ENCODE results near the gene HCAR3.
"Not testable (repeated sequence)": the region's sequence is repeated elsewhere in the genome, so short reads cannot be mapped to it uniquely, and the experiment has no call there.

HCAR3 gene

DNA sequence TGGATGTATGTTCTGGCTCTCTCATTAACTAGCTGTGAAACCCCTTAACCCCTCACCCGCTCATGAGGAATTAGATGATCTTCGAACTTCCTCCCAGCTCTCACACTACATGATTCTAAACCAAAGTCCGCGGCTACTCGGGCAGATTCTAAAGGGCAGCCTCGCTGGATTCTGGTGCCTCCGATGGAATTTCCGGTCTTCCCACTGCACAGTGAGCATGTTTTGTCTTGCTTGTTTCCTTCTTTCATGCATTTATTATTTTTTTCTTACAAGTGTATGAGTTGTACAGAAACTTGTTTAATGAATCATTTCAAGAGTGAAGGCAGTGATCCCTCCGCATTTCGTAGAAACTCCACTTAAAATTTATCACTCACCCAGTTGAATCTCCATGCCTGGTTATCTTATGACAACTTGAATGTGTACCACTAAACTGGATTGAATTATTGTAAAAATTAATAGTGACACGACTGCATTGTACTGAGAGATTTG lies 4.5 kb upstream of the HCAR3 start:
- WGBS, 2 experiments (ENCODE audit: insufficient coverage in 2 of 2) = 97 to 100% methylated on average over 5 to 7 of the region's 11 CpGs
- Histone ChIP-seq H3K36me3 (ENCODE audit: control insufficient read depth, insufficient read depth, low read length) (no peaks in the 10 kb centered on the region), H3K9me3 (ENCODE audit: control insufficient read depth, low read length) (no peaks in the 10 kb centered on the region), H3K4me1 (ENCODE audit: control insufficient read depth, insufficient read depth, low read length, poor library complexity, severe bottlenecking) (peaks cover under 1% of the 10 kb centered on the region), H3K4me3 (ENCODE audit: extremely low read depth, insufficient read depth, low read length, poor library complexity, severe bottlenecking) (no peak overlapping the region), H3K27ac (ENCODE audit: low read depth, low read length, severe bottlenecking) (no peak overlapping the region)

- H3K4me1 ChIP-seq (ENCODE audit: control insufficient read depth, insufficient read depth, low read length, poor library complexity, severe bottlenecking); H3K9me3 ChIP-seq (ENCODE audit: control insufficient read depth, low read length); H3K36me3 ChIP-seq (ENCODE audit: control insufficient read depth, insufficient read depth, low read length); H3K27ac ChIP-seq (ENCODE audit: low read depth, low read length, severe bottlenecking); H3K4me3 ChIP-seq (ENCODE audit: extremely low read depth, insufficient read depth, low read length, poor library complexity, severe bottlenecking): not testable (repeated sequence)
- 93 to 97% methylated on average over 4 to 6 of the region's 6 CpGs for WGBS, 2 experiments (ENCODE audit: insufficient coverage in 2 of 2)
Measured at GRCh38 chr12:122715211-122715610, 1.4 kb downstream of the HCAR3 start.

GRCh38 chr12:122713491-122714188 lies 3.0 kb downstream of the HCAR3 start:
- not testable (repeated sequence) for H3K4me3 ChIP-seq (ENCODE audit: extremely low read depth, insufficient read depth, low read length, poor library complexity, severe bottlenecking); H3K9me3 ChIP-seq (ENCODE audit: control insufficient read depth, low read length); H3K4me1 ChIP-seq (ENCODE audit: control insufficient read depth, insufficient read depth, low read length, poor library complexity, severe bottlenecking); H3K27ac ChIP-seq (ENCODE audit: low read depth, low read length, severe bottlenecking); H3K36me3 ChIP-seq (ENCODE audit: control insufficient read depth, insufficient read depth, low read length)
- WGBS, 2 experiments (ENCODE audit: insufficient coverage in 2 of 2) = 100% methylated on average over 2 of the region's 10 CpGs; no CpG with 5 or more reads in 1 of the 2 experiments

DNA sequence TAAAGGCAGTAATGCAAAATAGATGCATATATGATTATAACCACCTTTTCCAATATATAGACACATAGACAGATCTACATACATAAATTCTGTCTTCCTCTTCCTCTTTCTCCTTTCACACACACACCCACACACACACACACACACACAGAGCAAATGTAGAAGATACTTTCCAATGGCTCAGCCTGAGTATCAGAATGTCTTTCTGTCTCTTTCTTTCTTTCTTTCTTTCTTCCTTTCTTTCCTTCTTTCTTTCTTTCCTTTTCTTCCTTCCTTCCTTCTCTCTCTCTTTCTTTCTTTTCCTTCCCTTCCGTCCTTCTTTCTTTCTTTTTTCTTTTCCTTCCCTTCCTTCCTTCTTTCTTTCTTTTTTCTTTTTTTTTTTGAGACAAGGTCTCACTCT lies 5.3 kb downstream of the HCAR3 start:
- not testable (repeated sequence) for H3K4me1 ChIP-seq (ENCODE audit: control insufficient read depth, insufficient read depth, low read length, poor library complexity, severe bottlenecking); H3K9me3 ChIP-seq (ENCODE audit: control insufficient read depth, low read length); H3K4me3 ChIP-seq (ENCODE audit: extremely low read depth, insufficient read depth, low read length, poor library complexity, severe bottlenecking); H3K36me3 ChIP-seq (ENCODE audit: control insufficient read depth, insufficient read depth, low read length); H3K27ac ChIP-seq (ENCODE audit: low read depth, low read length, severe bottlenecking)
- WGBS, 2 experiments (ENCODE audit: insufficient coverage in 2 of 2) = 83 to 88% methylated on average over 1 of the region's 1 CpG

DNA sequence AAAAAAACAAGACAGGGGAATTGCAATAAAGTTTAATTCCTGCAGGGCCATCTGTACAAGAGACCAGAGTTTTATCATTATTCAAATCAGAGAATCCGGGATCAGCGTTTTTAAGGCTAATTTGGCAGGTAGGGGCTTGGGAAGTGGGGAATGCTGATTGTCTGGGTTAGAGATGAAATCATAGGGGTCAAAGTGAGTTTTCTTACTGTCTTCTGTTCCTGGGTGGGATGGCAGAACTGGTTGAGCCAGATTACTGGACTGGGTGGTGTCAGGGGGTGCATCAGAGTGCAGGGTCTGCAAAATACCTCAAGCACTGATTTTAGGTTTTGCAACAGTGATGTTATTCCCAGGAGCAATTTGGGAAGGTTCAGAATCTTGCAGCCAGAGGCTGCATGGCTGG lies 6.3 kb downstream of the HCAR3 start:
- WGBS, 2 experiments (ENCODE audit: insufficient coverage in 2 of 2) = 94 to 100% methylated on average over 1 to 2 of the region's 2 CpGs
- not testable (repeated sequence) for H3K36me3 ChIP-seq (ENCODE audit: control insufficient read depth, insufficient read depth, low read length); H3K4me1 ChIP-seq (ENCODE audit: control insufficient read depth, insufficient read depth, low read length, poor library complexity, severe bottlenecking); H3K4me3 ChIP-seq (ENCODE audit: extremely low read depth, insufficient read depth, low read length, poor library complexity, severe bottlenecking); H3K9me3 ChIP-seq (ENCODE audit: control insufficient read depth, low read length); H3K27ac ChIP-seq (ENCODE audit: low read depth, low read length, severe bottlenecking)

DNA sequence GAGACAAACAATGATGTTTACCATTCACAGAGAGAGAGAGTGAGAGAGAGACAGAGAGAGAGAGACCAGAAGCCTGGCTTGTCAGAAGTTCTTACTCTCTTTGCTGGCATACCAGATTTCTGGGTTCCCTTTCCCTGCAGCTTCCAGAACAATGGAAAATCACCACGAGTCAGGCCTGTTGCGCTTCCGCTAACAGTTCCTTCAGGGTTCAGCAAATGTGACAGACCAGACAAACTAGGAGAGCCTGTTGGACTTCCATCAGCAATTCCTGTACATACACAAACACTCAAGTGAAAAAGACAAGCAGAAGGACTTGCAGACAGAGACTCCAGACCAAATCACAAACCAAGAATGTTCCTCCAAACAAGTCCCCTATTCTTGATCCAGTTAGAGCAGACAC lies 7.3 kb downstream of the HCAR3 start:
- WGBS, 2 experiments (ENCODE audit: insufficient coverage in 2 of 2) = no CpG with 5 or more reads among the region's 3 CpGs
- not testable (repeated sequence) for H3K36me3 ChIP-seq (ENCODE audit: control insufficient read depth, insufficient read depth, low read length); H3K9me3 ChIP-seq (ENCODE audit: control insufficient read depth, low read length); H3K4me1 ChIP-seq (ENCODE audit: control insufficient read depth, insufficient read depth, low read length, poor library complexity, severe bottlenecking); H3K27ac ChIP-seq (ENCODE audit: low read depth, low read length, severe bottlenecking); H3K4me3 ChIP-seq (ENCODE audit: extremely low read depth, insufficient read depth, low read length, poor library complexity, severe bottlenecking)

- H3K4me1 ChIP-seq (ENCODE audit: control insufficient read depth, insufficient read depth, low read length, poor library complexity, severe bottlenecking); H3K4me3 ChIP-seq (ENCODE audit: extremely low read depth, insufficient read depth, low read length, poor library complexity, severe bottlenecking); H3K9me3 ChIP-seq (ENCODE audit: control insufficient read depth, low read length); H3K36me3 ChIP-seq (ENCODE audit: control insufficient read depth, insufficient read depth, low read length); H3K27ac ChIP-seq (ENCODE audit: low read depth, low read length, severe bottlenecking): not testable (repeated sequence)
- no CpG with 5 or more reads among the region's 3 CpGs for WGBS, 2 experiments (ENCODE audit: insufficient coverage in 2 of 2)
Measured at GRCh38 chr12:122703841-122704240, 12.8 kb downstream of the HCAR3 start.

- not testable (repeated sequence) for H3K4me3 ChIP-seq (ENCODE audit: extremely low read depth, insufficient read depth, low read length, poor library complexity, severe bottlenecking); H3K9me3 ChIP-seq (ENCODE audit: control insufficient read depth, low read length); H3K4me1 ChIP-seq (ENCODE audit: control insufficient read depth, insufficient read depth, low read length, poor library complexity, severe bottlenecking); H3K36me3 ChIP-seq (ENCODE audit: control insufficient read depth, insufficient read depth, low read length); H3K27ac ChIP-seq (ENCODE audit: low read depth, low read length, severe bottlenecking)
- 87 to 91% methylated on average over 12 to 14 of the region's 22 CpGs for WGBS, 2 experiments (ENCODE audit: insufficient coverage in 2 of 2)
Measured at GRCh38 chr12:122702890-122703611, 13.6 kb downstream of the HCAR3 start, which contains the start of gene HCAR2. Gene HCAR2 (minus strand): TSS chr12:122703357. CDS start chr12:122703283, 74 bp downstream.

DNA sequence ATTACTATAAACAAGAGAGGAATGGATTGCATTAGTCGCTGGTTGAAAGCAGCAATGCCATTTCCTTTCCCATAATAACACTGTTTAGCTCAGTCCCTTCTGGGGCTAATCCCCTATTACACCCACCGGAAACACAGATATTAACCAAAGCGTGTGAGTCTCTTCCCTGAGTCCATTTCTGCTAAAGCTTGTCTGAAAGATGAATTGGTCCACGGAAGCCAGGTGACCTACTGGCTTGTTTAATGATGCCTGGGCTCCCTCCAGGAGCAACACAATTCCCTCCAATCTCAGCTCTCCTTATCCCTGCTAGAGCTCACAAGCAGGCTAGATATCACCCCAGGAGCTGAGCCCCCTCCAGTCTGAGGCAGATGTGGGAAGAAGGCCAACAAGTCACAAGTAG lies 15.1 kb downstream of the HCAR3 start:
- H3K36me3 ChIP-seq (ENCODE audit: control insufficient read depth, insufficient read depth, low read length); H3K9me3 ChIP-seq (ENCODE audit: control insufficient read depth, low read length); H3K27ac ChIP-seq (ENCODE audit: low read depth, low read length, severe bottlenecking); H3K4me1 ChIP-seq (ENCODE audit: control insufficient read depth, insufficient read depth, low read length, poor library complexity, severe bottlenecking); H3K4me3 ChIP-seq (ENCODE audit: extremely low read depth, insufficient read depth, low read length, poor library complexity, severe bottlenecking): not testable (repeated sequence)
- WGBS, 2 experiments (ENCODE audit: insufficient coverage in 2 of 2) = 89 to 92% methylated on average over 3 of the region's 4 CpGs

DNA sequence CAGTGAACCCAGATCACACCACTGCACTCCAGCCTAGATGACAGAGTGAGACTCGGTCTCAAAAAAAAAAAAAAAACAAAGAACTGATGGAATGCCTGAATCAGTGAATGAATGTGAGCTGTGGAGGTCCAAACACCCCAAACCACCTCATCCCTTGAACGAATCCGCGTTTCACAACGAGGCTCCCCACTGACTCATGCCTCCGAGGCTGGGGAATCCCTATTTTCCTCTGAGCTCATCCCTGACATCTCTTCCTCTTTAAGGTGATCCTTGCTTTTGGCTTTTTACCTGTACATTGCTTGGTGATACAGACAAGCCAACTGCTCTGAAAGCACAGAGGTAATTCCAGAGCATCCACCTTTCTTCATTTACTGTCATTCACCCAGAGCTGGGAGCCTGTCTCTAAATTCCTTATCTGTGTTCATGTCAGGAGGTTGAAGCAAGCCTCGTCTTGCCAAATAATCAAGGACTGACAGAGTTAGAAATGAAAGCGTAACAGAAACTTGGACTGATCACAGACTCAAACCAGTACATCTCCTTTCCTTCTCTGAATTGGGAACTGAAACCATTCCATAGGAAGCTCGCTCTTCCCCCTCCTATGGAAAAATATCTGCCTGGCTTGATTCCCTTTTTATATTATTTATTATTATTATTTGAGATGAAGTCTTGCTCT lies 16.4 kb downstream of the HCAR3 start:
- not testable (repeated sequence) for H3K9me3 ChIP-seq (ENCODE audit: control insufficient read depth, low read length); H3K27ac ChIP-seq (ENCODE audit: low read depth, low read length, severe bottlenecking); H3K36me3 ChIP-seq (ENCODE audit: control insufficient read depth, insufficient read depth, low read length); H3K4me3 ChIP-seq (ENCODE audit: extremely low read depth, insufficient read depth, low read length, poor library complexity, severe bottlenecking); H3K4me1 ChIP-seq (ENCODE audit: control insufficient read depth, insufficient read depth, low read length, poor library complexity, severe bottlenecking)
- WGBS, 2 experiments (ENCODE audit: insufficient coverage in 2 of 2) = no CpG with 5 or more reads among the region's 9 CpGs

DNA sequence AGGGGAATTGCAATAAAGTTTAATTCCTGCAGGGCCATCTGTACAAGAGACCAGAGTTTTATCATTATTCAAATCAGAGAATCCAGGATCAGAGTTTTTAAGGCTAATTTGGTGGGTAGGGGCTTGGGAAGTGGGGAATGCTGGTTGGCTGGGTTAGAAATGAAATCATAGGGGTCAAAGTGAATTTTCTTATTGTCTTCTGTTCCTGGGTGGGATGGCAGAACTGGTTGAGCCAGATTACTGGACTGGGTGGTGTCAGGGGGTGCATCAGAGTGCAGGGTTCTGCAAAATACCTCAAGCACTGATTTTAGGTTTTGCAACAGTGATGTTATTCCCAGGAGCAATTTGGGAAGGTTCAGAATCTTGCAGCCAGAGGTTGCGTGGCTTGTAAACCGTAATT lies 19.7 kb downstream of the HCAR3 start:
- H3K36me3 ChIP-seq (ENCODE audit: control insufficient read depth, insufficient read depth, low read length); H3K4me1 ChIP-seq (ENCODE audit: control insufficient read depth, insufficient read depth, low read length, poor library complexity, severe bottlenecking); H3K9me3 ChIP-seq (ENCODE audit: control insufficient read depth, low read length); H3K27ac ChIP-seq (ENCODE audit: low read depth, low read length, severe bottlenecking); H3K4me3 ChIP-seq (ENCODE audit: extremely low read depth, insufficient read depth, low read length, poor library complexity, severe bottlenecking): not testable (repeated sequence)
- WGBS, 2 experiments (ENCODE audit: insufficient coverage in 2 of 2) = no CpG with 5 or more reads among the region's 2 CpGs

All from mesodermal cell (in vitro differentiated cells).